Osteoblast (primary cell): Measurements from ENCODE around the gene PLEKHG7. TPM values are rescaled to one million over a fixed set of nuclear protein-coding genes. Genes with fewer than 3 reads are reported as not detected.

Experiments used
- DNase-seq: peaks from one replicate; pipeline ENCODE4 v3.0.0; 2011; ENCODE audit warnings: low spot score, mixed read lengths; ENCODE audit not compliant: insufficient read length; ENCODE audit errors: missing footprints
- H2AFZ ChIP-seq: 2 replicates; pipeline ENCODE4 v1.6.0; 2011; ENCODE audit warnings: mild to moderate bottlenecking, low read length
- H3K27ac ChIP-seq: 2 replicates; pipeline ENCODE4 v1.5.1; 2011; ENCODE audit warnings: mild to moderate bottlenecking, low read depth, low read length, moderate library complexity
- H3K27me3 ChIP-seq: 2 replicates; pipeline ENCODE4 v1.6.0; 2012; ENCODE audit warnings: mild to moderate bottlenecking, control low read depth, inconsistent platforms, low read length, moderate library complexity; ENCODE audit not compliant: insufficient read depth
- H3K36me3 ChIP-seq: 2 replicates; pipeline ENCODE4 v1.5.1; 2011; ENCODE audit warnings: mild to moderate bottlenecking, low read length, control low read depth, moderate library complexity; ENCODE audit not compliant: insufficient read depth
- H3K4me1 ChIP-seq: 2 replicates; pipeline ENCODE4 v1.5.1; 2011; ENCODE audit warnings: mild to moderate bottlenecking, low read length, control low read depth, moderate library complexity; ENCODE audit not compliant: insufficient read depth
- H3K4me2 ChIP-seq: 2 replicates; pipeline ENCODE4 v1.6.0; 2011; ENCODE audit warnings: mild to moderate bottlenecking, low read length; ENCODE audit not compliant: insufficient read depth
- H3K4me3 ChIP-seq: fragments of 200-600 bp; sonication (generic); 3 replicates; pipeline ENCODE4 v1.5.1; 2012; ENCODE audit warnings: mild to moderate bottlenecking, low read length, inconsistent platforms; ENCODE audit not compliant: insufficient read depth
- H3K79me2 ChIP-seq: 2 replicates; pipeline ENCODE4 v1.6.0; 2012; ENCODE audit warnings: mild to moderate bottlenecking, low read length, control low read depth, inconsistent platforms; ENCODE audit not compliant: insufficient read depth
- H3K9me3 ChIP-seq: 2 replicates; pipeline ENCODE4 v1.5.1; 2011; ENCODE audit warnings: low read depth, low read length, control low read depth
- H4K20me1 ChIP-seq: 2 replicates; pipeline ENCODE4 v1.6.0; 2012; ENCODE audit warnings: mild to moderate bottlenecking, low read length, control low read depth; ENCODE audit not compliant: insufficient read depth
- CTCF ChIP-seq: IDR thresholded peaks from 2 replicates; pipeline ENCODE4 v1.5.1; 2011; ENCODE audit warnings: mild to moderate bottlenecking, low read depth, low read length, moderate library complexity; ENCODE audit errors: extremely low read depth
- total RNA-seq: library from RNA; depleted of rRNA; stranded (reverse); fragments of >200 nt; gene quantifications from 2 replicates; pipeline ENCODE4 v1.2.3, GENCODE V29; 2012

Gene PLEKHG7
- total RNA-seq, 1 donor: not detected

- DNase-seq: no peak
- H3K79me2 ChIP-seq: no peaks in the 10 kb centered on the region
- no peak overlapping the region for H3K4me2 ChIP-seq
- H3K9me3 ChIP-seq: no peaks in the 10 kb centered on the region
- H3K27ac ChIP-seq: no peak overlapping the region
- H3K4me3 ChIP-seq: no peak overlapping the region
- H3K36me3 ChIP-seq: no peaks in the 10 kb centered on the region
- no peaks in the 10 kb centered on the region for H4K20me1 ChIP-seq
- TF ChIP-seq CTCF: no peak
- no peaks in the 10 kb centered on the region for H3K27me3 ChIP-seq
- H3K4me1 ChIP-seq: peaks cover 14% of the 10 kb centered on the region
- no peak overlapping the region for H2AFZ ChIP-seq
Observed at GRCh38 chr12:92730758-92731157, 28.0 kb downstream of the PLEKHG7 start.

GRCh38 chr12:92732216-92732615 lies 29.4 kb downstream of the PLEKHG7 start:
- H3K9me3 ChIP-seq: no peaks in the 10 kb centered on the region
- no peaks in the 10 kb centered on the region for H4K20me1 ChIP-seq
- DNase-seq: no peak
- H3K4me2 ChIP-seq: no peak overlapping the region
- H3K4me3 ChIP-seq: no peak overlapping the region
- H3K36me3 ChIP-seq: no peaks in the 10 kb centered on the region
- no peaks in the 10 kb centered on the region for H3K27me3 ChIP-seq
- no peak for TF ChIP-seq CTCF
- no peak overlapping the region for H3K27ac ChIP-seq
- H3K79me2 ChIP-seq: no peaks in the 10 kb centered on the region
- no peak overlapping the region for H2AFZ ChIP-seq
- peaks cover 17% of the 10 kb centered on the region for H3K4me1 ChIP-seq

GRCh38 chr12:92732716-92733115 lies 29.9 kb downstream of the PLEKHG7 start:
- Histone ChIP-seq H3K4me2 (no peak overlapping the region), H3K4me3 (no peak overlapping the region), H2AFZ (no peak overlapping the region), H3K27me3 (no peaks in the 10 kb centered on the region), H3K9me3 (no peaks in the 10 kb centered on the region), H3K79me2 (no peaks in the 10 kb centered on the region), H4K20me1 (no peaks in the 10 kb centered on the region), H3K36me3 (no peaks in the 10 kb centered on the region), H3K4me1 (peaks cover 17% of the 10 kb centered on the region), H3K27ac (no peak overlapping the region)
- no peak for TF ChIP-seq CTCF
- no peak for DNase-seq

GRCh38 chr12:92733181-92733580 lies 30.4 kb downstream of the PLEKHG7 start:
- no peak for DNase-seq
- Histone ChIP-seq H3K27ac (no peak overlapping the region), H2AFZ (no peak overlapping the region), H4K20me1 (no peaks in the 10 kb centered on the region), H3K4me3 (no peak overlapping the region), H3K36me3 (no peaks in the 10 kb centered on the region), H3K4me1 (peaks cover 17% of the 10 kb centered on the region), H3K79me2 (no peaks in the 10 kb centered on the region), H3K4me2 (no peak overlapping the region), H3K9me3 (no peaks in the 10 kb centered on the region), H3K27me3 (no peaks in the 10 kb centered on the region)
- TF ChIP-seq CTCF: no peak
